22Rv1 (cell line): Measurements from ENCODE around the gene PCSK5.

Experiments
- ZFX ChIP-seq: fragments of 450-650 bp; IDR thresholded peaks from 2 replicates; pipeline ENCODE4 v1.6.1; 2017; ENCODE audit warnings: antibody characterized with exemption, borderline replicate concordance
- TF ChIP-seq, protein P1 (sequence below): fragments of 450-650 bp; IDR thresholded peaks from 2 replicates; pipeline ENCODE4 v1.5.1; 2017; ENCODE audit warnings: mild to moderate bottlenecking

DNA sequence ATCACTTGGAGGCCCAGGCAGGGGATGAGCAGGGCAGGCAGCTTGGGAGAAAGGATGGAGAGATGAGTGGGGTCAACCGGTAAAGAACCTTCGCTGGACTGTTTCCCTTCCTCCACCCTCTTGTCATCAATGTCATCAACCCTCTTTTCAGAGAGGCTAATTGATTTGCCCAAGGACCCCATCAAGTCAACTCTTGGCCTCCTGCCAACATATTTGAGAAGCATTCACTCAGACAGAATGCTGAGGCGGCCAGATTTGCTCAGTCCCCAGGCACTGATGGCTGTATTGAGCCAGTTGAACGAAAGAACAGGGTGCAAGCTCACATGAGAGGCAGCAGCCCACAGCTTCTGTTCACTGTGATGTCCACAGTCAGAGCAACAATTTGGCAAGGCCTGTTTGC, 310.3 kb downstream of the PCSK5 start:
- TF ChIP-seq, protein P1, sequence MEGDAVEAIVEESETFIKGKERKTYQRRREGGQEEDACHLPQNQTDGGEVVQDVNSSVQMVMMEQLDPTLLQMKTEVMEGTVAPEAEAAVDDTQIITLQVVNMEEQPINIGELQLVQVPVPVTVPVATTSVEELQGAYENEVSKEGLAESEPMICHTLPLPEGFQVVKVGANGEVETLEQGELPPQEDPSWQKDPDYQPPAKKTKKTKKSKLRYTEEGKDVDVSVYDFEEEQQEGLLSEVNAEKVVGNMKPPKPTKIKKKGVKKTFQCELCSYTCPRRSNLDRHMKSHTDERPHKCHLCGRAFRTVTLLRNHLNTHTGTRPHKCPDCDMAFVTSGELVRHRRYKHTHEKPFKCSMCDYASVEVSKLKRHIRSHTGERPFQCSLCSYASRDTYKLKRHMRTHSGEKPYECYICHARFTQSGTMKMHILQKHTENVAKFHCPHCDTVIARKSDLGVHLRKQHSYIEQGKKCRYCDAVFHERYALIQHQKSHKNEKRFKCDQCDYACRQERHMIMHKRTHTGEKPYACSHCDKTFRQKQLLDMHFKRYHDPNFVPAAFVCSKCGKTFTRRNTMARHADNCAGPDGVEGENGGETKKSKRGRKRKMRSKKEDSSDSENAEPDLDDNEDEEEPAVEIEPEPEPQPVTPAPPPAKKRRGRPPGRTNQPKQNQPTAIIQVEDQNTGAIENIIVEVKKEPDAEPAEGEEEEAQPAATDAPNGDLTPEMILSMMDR: no peak
- no peak for TF ChIP-seq ZFX
